Transverse colon (tissue), 4 donors: Measurements from ENCODE around the gene HDAC3.

Experiments
- CTCF ChIP-seq, 5 experiments: fragments of 200-600 bp in 3 of 5; fragments of 450-650 bp in 2 of 5; sonication (generic) in 3 of 5; IDR thresholded peaks; 1 replicate in 2 of 5; 2 replicates in 3 of 5; pipeline ENCODE4 v1.5.1; 2016 to 2017; ENCODE audit warnings: antibody characterized with exemption in 5 of 5, inconsistent platforms in 3 of 5, mild to moderate bottlenecking in 2 of 5, moderate library complexity in 1 of 5
- POLR2AphosphoS5 ChIP-seq, 3 donors: sonication (generic); formaldehyde crosslinking; IDR thresholded peaks; one replicate each; pipeline ENCODE4 v1.6.1; 2016; ENCODE audit warnings: antibody characterized with exemption in 3 of 3

- no peak for TF ChIP-seq CTCF (IDR thresholded peaks at IDR 0.05)
- TF ChIP-seq POLR2AphosphoS5 (IDR thresholded peaks at IDR 0.05), result no peak
Measured at GRCh38 chr5:141586246-141586645, 50.4 kb downstream of the HDAC3 start.
